ENCODE data around the gene ARHGEF4. TPM values are rescaled to one million over a fixed set of nuclear protein-coding genes. Genes with fewer than 3 reads are reported as not detected.

The ARHGEF4 gene
- total RNA-seq, 1 experiment from 2014 or later: 5.9 TPM

- no peak for DNase-seq (ENCODE audit: low read depth)
- in situ Hi-C loops (cut with HindIII; ENCODE audit: low pct_unique_long_range_greater_than_20kb, low sequenced_read_pairs): no loop called here
Measured at GRCh38 chr2:131046028-131046917, 209.6 kb downstream of the ARHGEF4 start.

- DNase-seq (ENCODE audit: low read depth): no peak
- in situ Hi-C loops (cut with HindIII; ENCODE audit: low pct_unique_long_range_greater_than_20kb, low sequenced_read_pairs): no loop called here
Measured at GRCh38 chr2:131046918-131047652, 210.4 kb downstream of the ARHGEF4 start.

- in situ Hi-C loops (cut with HindIII; ENCODE audit: low pct_unique_long_range_greater_than_20kb, low sequenced_read_pairs): no loop called here
- DNase-seq (ENCODE audit: low read depth): no peak
Measured at GRCh38 chr2:131047920-131048560, 211.3 kb downstream of the ARHGEF4 start.

- in situ Hi-C loops (cut with HindIII; ENCODE audit: low pct_unique_long_range_greater_than_20kb, low sequenced_read_pairs): no loop called here
- no peak for DNase-seq (ENCODE audit: low read depth)
Measured at GRCh38 chr2:131048641-131049040, 211.9 kb downstream of the ARHGEF4 start.

- in situ Hi-C loops (cut with HindIII; ENCODE audit: low pct_unique_long_range_greater_than_20kb, low sequenced_read_pairs): no loop called here
- no peak for DNase-seq (ENCODE audit: low read depth)
Measured at GRCh38 chr2:131049150-131049718, 212.5 kb downstream of the ARHGEF4 start.

- no peak for DNase-seq (ENCODE audit: low read depth)
- in situ Hi-C loops (cut with HindIII; ENCODE audit: low pct_unique_long_range_greater_than_20kb, low sequenced_read_pairs): no loop called here
Measured at GRCh38 chr2:131050896-131051295, 214.2 kb downstream of the ARHGEF4 start.

GRCh38 chr2:131052741-131053263 lies 216.1 kb downstream of the ARHGEF4 start:
- in situ Hi-C loops (cut with HindIII; ENCODE audit: low pct_unique_long_range_greater_than_20kb, low sequenced_read_pairs): no loop called here
- DNase-seq (ENCODE audit: low read depth): no peak

- no peak for DNase-seq (ENCODE audit: low read depth)
- in situ Hi-C loops (cut with HindIII; ENCODE audit: low pct_unique_long_range_greater_than_20kb, low sequenced_read_pairs): no loop called here
Measured at GRCh38 chr2:131054488-131054887, 217.8 kb downstream of the ARHGEF4 start.

GRCh38 chr2:131055169-131056065 lies 218.7 kb downstream of the ARHGEF4 start:
- in situ Hi-C loops (cut with HindIII; ENCODE audit: low pct_unique_long_range_greater_than_20kb, low sequenced_read_pairs): no loop called here
- no peak for DNase-seq (ENCODE audit: low read depth)

GRCh38 chr2:131056204-131056931 lies 219.7 kb downstream of the ARHGEF4 start:
- no peak for DNase-seq (ENCODE audit: low read depth)
- in situ Hi-C loops (cut with HindIII; ENCODE audit: low pct_unique_long_range_greater_than_20kb, low sequenced_read_pairs): no loop called here

- in situ Hi-C loops (cut with HindIII; ENCODE audit: low pct_unique_long_range_greater_than_20kb, low sequenced_read_pairs): no loop called here
Measured at GRCh38 chr2:131056932-131057287, 220.2 kb downstream of the ARHGEF4 start.

GRCh38 chr2:131058214-131058843 lies 221.6 kb downstream of the ARHGEF4 start:
- in situ Hi-C loops (cut with HindIII; ENCODE audit: low pct_unique_long_range_greater_than_20kb, low sequenced_read_pairs): no loop called here
- DNase-seq (ENCODE audit: low read depth): no peak

More at GRCh38 chr2:131056932-131057287, 220.2 kb downstream of the ARHGEF4 start:
- no peak for DNase-seq (ENCODE audit: low read depth)

GRCh38 chr2:131058920-131059319 lies 222.2 kb downstream of the ARHGEF4 start:
- DNase-seq (ENCODE audit: low read depth): no peak
- in situ Hi-C loops (cut with HindIII; ENCODE audit: low pct_unique_long_range_greater_than_20kb, low sequenced_read_pairs): no loop called here

- DNase-seq (ENCODE audit: low read depth): no peak
- in situ Hi-C loops (cut with HindIII; ENCODE audit: low pct_unique_long_range_greater_than_20kb, low sequenced_read_pairs): no loop called here
Measured at GRCh38 chr2:131063501-131064283, 227.0 kb downstream of the ARHGEF4 start.

- no peak for DNase-seq (ENCODE audit: low read depth)
- in situ Hi-C loops (cut with HindIII; ENCODE audit: low pct_unique_long_range_greater_than_20kb, low sequenced_read_pairs): no loop called here
Measured at GRCh38 chr2:131064589-131065512, 228.1 kb downstream of the ARHGEF4 start.
